Measurements from ENCODE around the gene EFNA2. TPM values are rescaled to one million over a fixed set of nuclear protein-coding genes. Genes with fewer than 3 reads are reported as not detected.

Gene EFNA2
- total RNA-seq, 4 donors from 2014 or later, result not detected

GRCh38 chr19:1275976-1276627 is 9.6 kb upstream of the EFNA2 start:
- peaks cover 45 to 66% (median 51%) of the 10 kb centered on the region in 3 donors for H3K4me1 ChIP-seq
- no peaks in the 10 kb centered on the region for H3K9me3 ChIP-seq
- no peaks in the 10 kb centered on the region for H3K27me3 ChIP-seq
- intact Hi-C loops (cut with DNase I), result loop anchor here (10.0 kb wide), 1 partner anchor 129 kb away; the partner anchor contains the start of genes DAZAP1 and GAMT
- no peak for TF ChIP-seq POLR2A (IDR thresholded peaks at IDR 0.05)
- TF ChIP-seq CTCF (IDR thresholded peaks at IDR 0.05), result peak in 1 of 6 experiments; percentile 7
- peaks cover 26 to 70% (median 28%) of the 10 kb centered on the region in 3 donors for H3K36me3 ChIP-seq
- peak overlapping the region; percentile 94 to 99 (median 98) for H3K27ac ChIP-seq
- peak overlapping the region; percentile 49 to 86 (median 70) for H3K4me3 ChIP-seq
- DNase-seq, result no peak
- WGBS, 2 donors, result 10 to 31% methylated on average over 7 to 27 of the region's 43 CpGs

DNA sequence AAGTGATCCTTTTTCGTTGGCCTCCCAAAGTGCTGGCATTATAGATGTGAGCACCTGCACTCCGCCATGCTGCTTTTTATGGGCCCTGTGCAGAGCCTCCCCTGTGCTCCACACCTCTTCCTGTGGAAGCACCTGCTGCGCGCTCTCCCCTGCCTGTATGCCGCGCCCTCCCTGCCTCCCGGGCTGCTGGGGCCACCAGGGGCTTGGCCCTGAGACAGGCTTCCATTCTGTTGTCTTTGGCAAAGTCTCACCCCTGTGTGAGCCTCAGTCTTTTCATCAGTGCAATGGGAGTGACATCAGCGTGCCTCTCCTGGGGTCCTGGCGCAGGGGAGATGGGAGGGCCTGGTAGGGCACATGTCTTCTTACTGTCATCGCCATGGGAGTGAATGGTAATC is 9.0 kb upstream of the EFNA2 start:
- Histone ChIP-seq H3K27me3 (no peaks in the 10 kb centered on the region), H3K27ac (peak overlapping the region in 3 of 4 donors; percentile 94 to 99 (median 98)), H3K36me3 (peaks cover 26 to 65% (median 28%) of the 10 kb centered on the region in 3 donors), H3K4me3 (peak overlapping the region; percentile 49 to 86 (median 70)), H3K9me3 (no peaks in the 10 kb centered on the region), H3K4me1 (peaks cover 39 to 60% (median 45%) of the 10 kb centered on the region in 3 donors)
- intact Hi-C loops (cut with DNase I), result loop anchor here (10.0 kb wide), 1 partner anchor 128 kb away; the partner anchor contains the start of genes DAZAP1 and GAMT
- no peak for DNase-seq
- 45 to 70% methylated on average over 3 to 7 of the region's 10 CpGs for WGBS, 2 donors
- no peak for TF ChIP-seq POLR2A (IDR thresholded peaks at IDR 0.05)
- TF ChIP-seq CTCF (IDR thresholded peaks at IDR 0.05), result no peak

- DNase-seq, result no peak
- intact Hi-C loops (cut with DNase I), result loop anchor here (10.0 kb wide), 1 partner anchor 128 kb away; the partner anchor contains the start of genes DAZAP1 and GAMT
- H3K27me3 ChIP-seq, result no peaks in the 10 kb centered on the region
- H3K9me3 ChIP-seq, result no peaks in the 10 kb centered on the region
- 92 to 95% methylated on average over 10 to 11 of the region's 15 CpGs for WGBS, 2 donors
- H3K4me1 ChIP-seq, result peaks cover 35 to 56% (median 41%) of the 10 kb centered on the region in 3 donors
- H3K4me3 ChIP-seq, result no peak overlapping the region
- peaks cover 24 to 61% (median 28%) of the 10 kb centered on the region in 3 donors for H3K36me3 ChIP-seq
- TF ChIP-seq CTCF (IDR thresholded peaks at IDR 0.05) (no peak), POLR2A (IDR thresholded peaks at IDR 0.05) (no peak)
- no peak overlapping the region for H3K27ac ChIP-seq
These were observed 8.6 kb upstream of the EFNA2 start for GRCh38 chr19:1277061-1277460.

- Histone ChIP-seq H3K4me3 (no peak overlapping the region), H3K9me3 (no peaks in the 10 kb centered on the region), H3K4me1 (peaks cover 27 to 50% (median 31%) of the 10 kb centered on the region in 3 donors), H3K36me3 (peaks cover 17 to 51% (median 23%) of the 10 kb centered on the region in 3 donors), H3K27ac (no peak overlapping the region), H3K27me3 (peaks cover 0 to 6% (median 0%) of the 10 kb centered on the region in 4 donors)
- DNase-seq, result no peak
- intact Hi-C loops (cut with DNase I), result loop anchor here (10.0 kb wide), 1 partner anchor 127 kb away; the partner anchor contains the start of genes DAZAP1 and GAMT
- TF ChIP-seq POLR2A (IDR thresholded peaks at IDR 0.05) (no peak), CTCF (IDR thresholded peaks at IDR 0.05) (no peak)
- 83% methylated on average over 1 of the region's 12 CpGs; no CpG with 5 or more reads in 1 of the 2 donors for WGBS, 2 donors
These were observed 7.6 kb upstream of the EFNA2 start for GRCh38 chr19:1278074-1278473.

Measured in esophagus squamous epithelium (tissue), 5 donors.